ENCODE measurements around the gene HTN3. TPM values are rescaled to one million over a fixed set of nuclear protein-coding genes. Genes with fewer than 3 reads are reported as not detected.
"Not testable (repeated sequence)": the region's sequence is repeated elsewhere in the genome, so short reads cannot be mapped to it uniquely, and the experiment has no call there.

Gene HTN3
- total RNA-seq (ENCODE audit: unreplicated experiment), result not detected
- long read RNA-seq, result 0 reads

- not testable (repeated sequence) for H3K4me1 Mint-ChIP-seq (ENCODE audit: low read depth, unreplicated experiment); DNase-seq; H3K36me3 Mint-ChIP-seq (ENCODE audit: unreplicated experiment); H3K27ac Mint-ChIP-seq (ENCODE audit: unreplicated experiment); H3K4me3 Mint-ChIP-seq (ENCODE audit: unreplicated experiment); H3K27me3 Mint-ChIP-seq (ENCODE audit: unreplicated experiment); H3K9me3 Mint-ChIP-seq (ENCODE audit: unreplicated experiment)
These were observed at the start of gene HTN3 for GRCh38 chr4:70028159-70028558. Gene HTN3 (plus strand): TSS chr4:70028459. CDS start chr4:70030741, 2,282 bp downstream.

- TF ChIP-seq CTCF (IDR thresholded peaks at IDR 0.05; ENCODE audit: partially characterized antibody, unreplicated experiment), result no peak
These were observed 44.2 kb upstream of the HTN3 start for GRCh38 chr4:69984030-69984443.

GRCh38 chr4:69986663-69987062 lies 41.6 kb upstream of the HTN3 start:
- Mint-ChIP-seq H3K9me3 (ENCODE audit: unreplicated experiment) (no peaks in the 10 kb centered on the region), H3K4me3 (ENCODE audit: unreplicated experiment) (no peak overlapping the region), H3K27me3 (ENCODE audit: unreplicated experiment) (no peaks in the 10 kb centered on the region), H3K36me3 (ENCODE audit: unreplicated experiment) (no peaks in the 10 kb centered on the region), H3K27ac (ENCODE audit: unreplicated experiment) (no peak overlapping the region), H3K4me1 (ENCODE audit: low read depth, unreplicated experiment) (peaks cover 1% of the 10 kb centered on the region)
- no peak for TF ChIP-seq CTCF (IDR thresholded peaks at IDR 0.05; ENCODE audit: partially characterized antibody, unreplicated experiment)
- DNase-seq, result no peak

More at GRCh38 chr4:69984030-69984443, 44.2 kb upstream of the HTN3 start:
- Mint-ChIP-seq H3K4me1 (ENCODE audit: low read depth, unreplicated experiment) (no peaks in the 10 kb centered on the region), H3K36me3 (ENCODE audit: unreplicated experiment) (no peaks in the 10 kb centered on the region), H3K27me3 (ENCODE audit: unreplicated experiment) (no peaks in the 10 kb centered on the region), H3K9me3 (ENCODE audit: unreplicated experiment) (no peaks in the 10 kb centered on the region), H3K4me3 (ENCODE audit: unreplicated experiment) (no peak overlapping the region), H3K27ac (ENCODE audit: unreplicated experiment) (no peak overlapping the region)
- peak; percentile 13 for DNase-seq

GRCh38 chr4:69991016-69991415 lies 37.2 kb upstream of the HTN3 start:
- Mint-ChIP-seq H3K36me3 (ENCODE audit: unreplicated experiment) (no peaks in the 10 kb centered on the region), H3K4me1 (ENCODE audit: low read depth, unreplicated experiment) (peaks cover 1% of the 10 kb centered on the region), H3K9me3 (ENCODE audit: unreplicated experiment) (no peaks in the 10 kb centered on the region), H3K27ac (ENCODE audit: unreplicated experiment) (no peak overlapping the region), H3K4me3 (ENCODE audit: unreplicated experiment) (no peak overlapping the region), H3K27me3 (ENCODE audit: unreplicated experiment) (no peaks in the 10 kb centered on the region)
- DNase-seq, result no peak
- TF ChIP-seq CTCF (IDR thresholded peaks at IDR 0.05; ENCODE audit: partially characterized antibody, unreplicated experiment), result no peak

GRCh38 chr4:69994782-69995181 lies 33.5 kb upstream of the HTN3 start:
- no peaks in the 10 kb centered on the region for H3K36me3 Mint-ChIP-seq (ENCODE audit: unreplicated experiment)
- no peaks in the 10 kb centered on the region for H3K27me3 Mint-ChIP-seq (ENCODE audit: unreplicated experiment)
- no peak for TF ChIP-seq CTCF (IDR thresholded peaks at IDR 0.05; ENCODE audit: partially characterized antibody, unreplicated experiment)
- no peak overlapping the region for H3K27ac Mint-ChIP-seq (ENCODE audit: unreplicated experiment)
- H3K4me3 Mint-ChIP-seq (ENCODE audit: unreplicated experiment), result no peak overlapping the region
- H3K4me1 Mint-ChIP-seq (ENCODE audit: low read depth, unreplicated experiment), result no peaks in the 10 kb centered on the region
- DNase-seq, result no peak
- no peaks in the 10 kb centered on the region for H3K9me3 Mint-ChIP-seq (ENCODE audit: unreplicated experiment)
